Neutrophil (primary cell): ENCODE data around the gene TMEM201.
A peak's percentile ranks its signal among the peaks of the same experiment; 100 is the strongest.

Experiments used
- H3K27ac ChIP-seq: fragments of 200-600 bp; sonication (generic); 2 replicates; pipeline ENCODE4 v1.5.1; 2016; ENCODE audit warnings: mild to moderate bottlenecking, moderate library complexity
- H3K27me3 ChIP-seq: fragments of 200-600 bp; sonication (generic); 2 replicates; pipeline ENCODE4 v1.6.0; 2016; ENCODE audit warnings: mild to moderate bottlenecking
- H3K36me3 ChIP-seq: fragments of 200-600 bp; sonication (generic); 2 replicates; pipeline ENCODE4 v1.5.1; 2017
- H3K4me1 ChIP-seq, 2 experiments: fragments of 200-600 bp in 1 of 2; sonication (generic) in 1 of 2; 1 replicate in 1 of 2; 2 replicates in 1 of 2; pipeline versions ENCODE4 v1.5.1 to v1.6.1; 2013 to 2016; ENCODE audit warnings: low read depth in 1 of 2, low read length in 1 of 2, mild to moderate bottlenecking in 1 of 2, moderate library complexity in 1 of 2; ENCODE audit not compliant: control insufficient read depth in 1 of 2, insufficient read depth in 1 of 2
- H3K4me3 ChIP-seq, 2 experiments: fragments of 200-600 bp in 1 of 2; sonication (generic) in 1 of 2; 1 replicate in 1 of 2; 2 replicates in 1 of 2; pipeline ENCODE4 v1.5.1; 2013 to 2016; ENCODE audit warnings: low read depth in 1 of 2, low read length in 1 of 2, mild to moderate bottlenecking in 1 of 2, moderate library complexity in 1 of 2
- H3K9me3 ChIP-seq: fragments of 200-600 bp; sonication (generic); 2 replicates; pipeline ENCODE4 v1.5.1; 2016
- CTCF ChIP-seq: fragments of 200-600 bp; sonication (generic); IDR thresholded peaks from 2 replicates; pipeline ENCODE4 v1.5.1; 2016; ENCODE audit warnings: antibody characterized with exemption

The TMEM201 gene

GRCh38 chr1:9612162-9612845, 23.6 kb downstream of the TMEM201 start:
- Histone ChIP-seq H3K36me3 (peaks cover 3% of the 10 kb centered on the region), H3K4me1 (no peaks in the 10 kb centered on the region)
- no peak for TF ChIP-seq CTCF

GRCh38 chr1:9612871-9613624, 24.3 kb downstream of the TMEM201 start:
- no peaks in the 10 kb centered on the region for H3K9me3 ChIP-seq
- H3K4me3 ChIP-seq: no peak overlapping the region
- H3K27me3 ChIP-seq: no peaks in the 10 kb centered on the region
- no peak for TF ChIP-seq CTCF
- H3K27ac ChIP-seq: no peak overlapping the region
- H3K4me1 ChIP-seq: no peaks in the 10 kb centered on the region
- H3K36me3 ChIP-seq: peaks cover 3% of the 10 kb centered on the region

More at GRCh38 chr1:9612162-9612845, 23.6 kb downstream of the TMEM201 start:
- Histone ChIP-seq H3K4me3 (no peak overlapping the region), H3K27me3 (no peaks in the 10 kb centered on the region), H3K27ac (no peak overlapping the region), H3K9me3 (no peaks in the 10 kb centered on the region)

GRCh38 chr1:9613625-9614299, 25.1 kb downstream of the TMEM201 start:
- H3K36me3 ChIP-seq: peaks cover 3% of the 10 kb centered on the region
- no peak for TF ChIP-seq CTCF
- no peaks in the 10 kb centered on the region for H3K27me3 ChIP-seq
- no peak overlapping the region for H3K27ac ChIP-seq
- no peak overlapping the region for H3K4me3 ChIP-seq
- H3K9me3 ChIP-seq: no peaks in the 10 kb centered on the region
- H3K4me1 ChIP-seq: no peaks in the 10 kb centered on the region

- Histone ChIP-seq H3K27ac (no peak overlapping the region), H3K36me3 (peaks cover 3% of the 10 kb centered on the region), H3K9me3 (no peaks in the 10 kb centered on the region), H3K27me3 (no peaks in the 10 kb centered on the region), H3K4me1 (no peaks in the 10 kb centered on the region), H3K4me3 (no peak overlapping the region)
- peak; percentile 12 for TF ChIP-seq CTCF
Observed at GRCh38 chr1:9615316-9616063, 26.8 kb downstream of the TMEM201 start.

- H3K9me3 ChIP-seq: no peaks in the 10 kb centered on the region
- no peak overlapping the region for H3K27ac ChIP-seq
- H3K27me3 ChIP-seq: no peaks in the 10 kb centered on the region
- no peaks in the 10 kb centered on the region for H3K4me1 ChIP-seq
- H3K36me3 ChIP-seq: no peaks in the 10 kb centered on the region
- no peak for TF ChIP-seq CTCF
- H3K4me3 ChIP-seq: no peak overlapping the region
Observed at GRCh38 chr1:9618909-9619679, 30.4 kb downstream of the TMEM201 start.
